HG03558 (cell line): ENCODE data around the gene FCF1.

Source experiments
- ATAC-seq: cut with Tn5 transposase; IDR thresholded peaks from one replicate; pipeline ENCODE4 v1.9.1; 2021; ENCODE audit warnings: moderate number of reproducible peaks; ENCODE audit not compliant: unreplicated experiment; ENCODE audit errors: extremely low read depth

FCF1 gene

GRCh38 chr14:74762917-74763802 lies 50.2 kb downstream of the FCF1 start, which contains the start of gene YLPM1:
Gene YLPM1 (plus strand): TSS chr14:74763316. CDS start chr14:74763490, 174 bp downstream.
- peak; percentile 74 for ATAC-seq

GRCh38 chr14:74763803-74764531 lies 51.0 kb downstream of the FCF1 start:
- ATAC-seq = no peak

GRCh38 chr14:74765721-74766120 lies 52.8 kb downstream of the FCF1 start:
- no peak for ATAC-seq

- ATAC-seq = no peak
These were observed 58.5 kb downstream of the FCF1 start for GRCh38 chr14:74771399-74771798.

GRCh38 chr14:74784634-74785033 lies 71.7 kb downstream of the FCF1 start:
- ATAC-seq = no peak

GRCh38 chr14:74785056-74785613 lies 72.2 kb downstream of the FCF1 start:
- no peak for ATAC-seq

- ATAC-seq = no peak
These were observed 73.9 kb downstream of the FCF1 start for GRCh38 chr14:74786796-74787315.
